ENCODE results near the gene SLFNL1. TPM values are rescaled to one million over a fixed set of nuclear protein-coding genes. Genes with fewer than 3 reads are reported as not detected.

Gene SLFNL1
- polyA plus RNA-seq (2011; rRNA removed): 0.01 and 0.07 TPM in 2 replicates
- polyA plus RNA-seq (2012; cell fraction: cytosol; rRNA removed): 0.03 and 0.05 TPM in 2 replicates
- 0.28 and 0.30 TPM in 2 replicates for polyA plus RNA-seq (2012; cell fraction: nucleus; rRNA removed)
- 0.03 to 0.05 TPM (median 0.04 TPM) in 3 replicates for polyA plus RNA-seq (2017; fragmentation: RNase III; extraction: RNeasy Plus Mini Kit Qiagen cat#74134 plus additional on column Dnase treatment)
- polyA minus RNA-seq (2011; rRNA and poly(A)+ RNA removed): 0.08 and 0.34 TPM in 2 replicates

- DNase-seq (ENCODE audit: low read depth in 1 of 2, low spot score in 1 of 2) (no peak), ATAC-seq (peak; percentile 1 to 2; a peak in 4 of 6 replicates), FAIRE-seq (no peak)
- no peak for TF ChIP-seq TP53 (CRISPR knock-in tag; IDR thresholded peaks at IDR 0.05)
- TF ChIP-seq PBX3 (IDR thresholded peaks at IDR 0.05): 0 out of 2 replicates have a peak, but pooled peaks have one; percentile 33
- peak; percentile 50; the same call in 1 of the 2 replicates for TF ChIP-seq MAX (IDR thresholded peaks at IDR 0.05)
- TF ChIP-seq POLR2AphosphoS2 (conservative IDR thresholded peaks at IDR 0.05; ENCODE audit: low read length): peak; percentile 65
- peak in 1 of 2 experiments; percentile 67; a peak in 2 of 5 replicates for TF ChIP-seq JUN (IDR thresholded peaks at IDR 0.05)
- POLR2A ChIA-PET: no interaction called here
- Histone ChIP-seq H3K4me2 (no peak within 1 kb of the TSS), H3K4me1 (peaks cover 41% of the 10 kb centered on the region), H3K9me3 (no peaks in the 10 kb centered on the region), H3K4me3 (no peak within 1 kb of the TSS), H3K27ac (peak within 1 kb of the TSS in 1 of 2 experiments; percentile 69; a peak in 3 of 6 replicates)
- CTCF ChIA-PET: interaction anchor here (1.3 to 1.5 kb wide), 2 partner anchors 17 to 18 kb away, joined by 4 read pairs; no protein-coding TSS in a partner anchor
- WGBS (ENCODE audit: missing lambda C conversion rate): 63% methylated on average over 11 of the region's 12 CpGs
These were observed at the start of gene SLFNL1 for GRCh38 chr1:41021526-41022308. SLFNL1 (minus strand) TSS chr1:41021725; CDS start chr1:41020660, 1,065 bp downstream.

- 93% methylated on average over 5 of the region's 5 CpGs for WGBS (ENCODE audit: missing lambda C conversion rate)
- CTCF ChIA-PET: no interaction called here
These were observed 35.4 kb upstream of the SLFNL1 start for GRCh38 chr1:41056907-41057306.

More at GRCh38 chr1:41056907-41057306, 35.4 kb upstream of the SLFNL1 start:
- DNase-seq (ENCODE audit: low read depth in 1 of 2, low spot score in 1 of 2) (no peak), FAIRE-seq (no peak), ATAC-seq (no peak)
- H3K9me3 ChIP-seq: no peaks in the 10 kb centered on the region
- POLR2A ChIA-PET: no interaction called here
- no peaks in the 10 kb centered on the region for H3K4me1 ChIP-seq
- no peak overlapping the region for H3K4me3 ChIP-seq
- H3K27ac ChIP-seq: no peak overlapping the region
- H3K4me2 ChIP-seq: no peak overlapping the region
- no peak for TF ChIP-seq HOXA7 (CRISPR knock-in tag; IDR thresholded peaks at IDR 0.05)
- no peak for TF ChIP-seq NPAS2 (CRISPR knock-in tag; IDR thresholded peaks at IDR 0.05; ENCODE audit: borderline replicate concordance)
- no peak for TF ChIP-seq MAFK (IDR thresholded peaks at IDR 0.05; ENCODE audit: partially characterized antibody)
- TF ChIP-seq POLR2A (IDR thresholded peaks at IDR 0.05; ENCODE audit: low read length): no peak
- no peak for TF ChIP-seq CBX2 (IDR thresholded peaks at IDR 0.05; ENCODE audit: borderline replicate concordance, low read depth)
- TF ChIP-seq RCOR1 (IDR thresholded peaks at IDR 0.05; ENCODE audit: low read depth, low read length): no peak
- no peak for TF ChIP-seq PBX3 (IDR thresholded peaks at IDR 0.05)
- TF ChIP-seq ZNF302 (CRISPR knock-in tag; IDR thresholded peaks at IDR 0.05): no peak
- no peak for TF ChIP-seq MAX (IDR thresholded peaks at IDR 0.05)
- no peak for TF ChIP-seq FOSL2 (IDR thresholded peaks at IDR 0.05)
- no peak for TF ChIP-seq FOSL2 (CRISPR knock-in tag; IDR thresholded peaks at IDR 0.05)
- TF ChIP-seq HMGXB4 (CRISPR knock-in tag; IDR thresholded peaks at IDR 0.05; ENCODE audit: borderline replicate concordance): no peak
